GM18870 (cell line): Measurements from ENCODE around the gene YARS2.

Experiments
- ATAC-seq: cut with Tn5 transposase; IDR thresholded peaks from one replicate; pipeline ENCODE4 v1.9.1; 2021; ENCODE audit warnings: moderate library complexity; ENCODE audit not compliant: unreplicated experiment

The YARS2 gene

GRCh38 chr12:32755654-32756475 lies at the start of gene YARS2:
Gene YARS2, minus strand, starts transcription at chr12:32755897. Its CDS starts 23 bp downstream, at chr12:32755874.
- peak; percentile 93 for ATAC-seq

- no peak for ATAC-seq
Measured at GRCh38 chr12:32804301-32804700, 48.6 kb upstream of the YARS2 start.

GRCh38 chr12:32801269-32801980 lies 45.7 kb upstream of the YARS2 start:
- ATAC-seq: no peak

- ATAC-seq: no peak
Measured at GRCh38 chr12:32794281-32794680, 38.6 kb upstream of the YARS2 start.

GRCh38 chr12:32789916-32790315 lies 34.2 kb upstream of the YARS2 start:
- ATAC-seq: no peak

- ATAC-seq: no peak
Measured at GRCh38 chr12:32789446-32789845, 33.7 kb upstream of the YARS2 start.

- no peak for ATAC-seq
Measured at GRCh38 chr12:32788405-32788804, 32.7 kb upstream of the YARS2 start.

- no peak for ATAC-seq
Measured at GRCh38 chr12:32785557-32785956, 29.9 kb upstream of the YARS2 start.

GRCh38 chr12:32783029-32783428 lies 27.3 kb upstream of the YARS2 start:
- no peak for ATAC-seq

- ATAC-seq: no peak
Measured at GRCh38 chr12:32780071-32780470, 24.4 kb upstream of the YARS2 start.

GRCh38 chr12:32777691-32778175 lies 22.0 kb upstream of the YARS2 start:
- ATAC-seq: no peak

- ATAC-seq: peak; percentile 69
Measured at GRCh38 chr12:32777159-32777558, 21.5 kb upstream of the YARS2 start.

GRCh38 chr12:32776258-32776657 lies 20.6 kb upstream of the YARS2 start:
- ATAC-seq: no peak

- ATAC-seq: no peak
Measured at GRCh38 chr12:32773691-32774090, 18.0 kb upstream of the YARS2 start.

GRCh38 chr12:32770141-32770540 lies 14.4 kb upstream of the YARS2 start:
- no peak for ATAC-seq

GRCh38 chr12:32768518-32768917 lies 12.8 kb upstream of the YARS2 start:
- no peak for ATAC-seq

- no peak for ATAC-seq
Measured at GRCh38 chr12:32765906-32766305, 10.2 kb upstream of the YARS2 start.

- ATAC-seq: peak; percentile 54
Measured at GRCh38 chr12:32761716-32762115, 6.0 kb upstream of the YARS2 start.

- no peak for ATAC-seq
Measured at GRCh38 chr12:32757157-32757556, 1.5 kb upstream of the YARS2 start.

- no peak for ATAC-seq
Measured at GRCh38 chr12:32756476-32757066, 874 bp upstream of the YARS2 start.

- ATAC-seq: peak; percentile 56
Measured at GRCh38 chr12:32755051-32755653, 545 bp downstream of the YARS2 start.
